HepG2 (cell line): ENCODE results near the gene RPTOR. TPM values are rescaled to one million over a fixed set of nuclear protein-coding genes. Genes with fewer than 3 reads are reported as not detected.

Experiments used
- ATAC-seq: fragments of 200-7000 bp; cut with Tn5 transposase; 3 replicates; pipeline ENCODE4 v1.9.1; 2020; ENCODE audit warnings: mild to moderate bottlenecking, moderate library complexity
- BruUV-seq: library from RNA; stranded (reverse); fragments of 400-500 nt; replicated peaks from 2 replicates; lab custom pipeline; 2021; lab: Mats Ljungman, UMichigan
- CTCF ChIA-PET: fragments of 300-600 bp; formaldehyde crosslinking; extraction: SDS; loops from one replicate; lab custom pipeline; 2021; ENCODE audit warnings: low total read pairs, inconsistent platforms, low intra/inter-chr PET ratio; lab: Yijun Ruan, JAX
- POLR2A ChIA-PET: fragments of 350-600 bp; sonication (Branson Sonifier 250); formaldehyde crosslinking; loops from one replicate; lab custom pipeline; 2020; ENCODE audit warnings: antibody characterized with exemption, inconsistent platforms; lab: Yijun Ruan, JAX
- DNase-seq: peaks from one replicate; pipeline ENCODE4 v3.0.0-alpha.2; 2015; ENCODE audit warnings: low spot score
- FAIRE-seq: peaks from 3 replicates; lab custom pipeline; 2011; peaks lifted over from hg19 to GRCh38; lab: Jason Lieb, UNC
- H2AFZ ChIP-seq: one replicate; pipeline ENCODE4 v1.6.1; 2011; ENCODE audit warnings: low read length, inconsistent platforms
- H3K27ac ChIP-seq: fragments of 300-600 bp; 3 replicates; pipeline ENCODE4 v1.8.0; 2011; ENCODE audit warnings: mixed run types, mild to moderate bottlenecking, mixed read lengths, low read length, inconsistent platforms; ENCODE audit not compliant: insufficient read depth; ENCODE audit errors: extremely low read length
- H3K27me3 ChIP-seq, 2 experiments: fragments of 200-600 bp in 1 of 2; 2 replicates in 1 of 2; 3 replicates in 1 of 2; pipeline versions ENCODE4 v1.6.0 to v1.8.0; 2011; ENCODE audit warnings: low read length in 2 of 2, mild to moderate bottlenecking in 2 of 2, moderate library complexity in 2 of 2, inconsistent platforms in 1 of 2; ENCODE audit not compliant: insufficient read depth in 2 of 2, control insufficient read depth in 1 of 2
- H3K36me3 ChIP-seq, 2 experiments: fragments of 200-600 bp in 1 of 2; replicated peaks in 1 of 2; 2 replicates in 1 of 2; 3 replicates in 1 of 2; pipeline versions ENCODE4 v1.5.1 to v1.8.0; 2011; ENCODE audit warnings: low read length in 2 of 2, inconsistent platforms in 1 of 2; ENCODE audit not compliant: insufficient read depth in 2 of 2, control insufficient read depth in 1 of 2
- H3K4me1 ChIP-seq: 2 replicates; pipeline ENCODE4 v1.5.1; 2012; ENCODE audit warnings: low read length, inconsistent platforms; ENCODE audit not compliant: insufficient read depth
- H3K4me2 ChIP-seq: 2 replicates; pipeline ENCODE4 v1.6.0; 2011; ENCODE audit warnings: low read depth, low read length, inconsistent platforms
- H3K4me3 ChIP-seq, 3 experiments: fragments of 200-600 bp in 1 of 3; sonication (generic), shearing (Covaris generic) in 1 of 3; replicated peaks in 1 of 3; 2 replicates each; pipeline ENCODE4 v1.5.1; 2011 to 2016; ENCODE audit warnings: low read length in 3 of 3, inconsistent platforms in 2 of 3, low read depth in 2 of 3, mild to moderate bottlenecking in 2 of 3, control low read depth in 1 of 3, mixed read lengths in 1 of 3; ENCODE audit not compliant: insufficient read depth in 1 of 3
- H3K79me2 ChIP-seq: one replicate; pipeline ENCODE4 v1.6.1; 2011; ENCODE audit warnings: low read length, inconsistent platforms; ENCODE audit not compliant: insufficient read depth
- H3K9ac ChIP-seq: 2 replicates; pipeline ENCODE4 v1.6.0; 2011; ENCODE audit warnings: mild to moderate bottlenecking, low read depth, low read length, inconsistent platforms; ENCODE audit not compliant: insufficient read depth
- H3K9me3 ChIP-seq: 2 replicates; pipeline ENCODE4 v1.5.1; 2012; ENCODE audit warnings: mild to moderate bottlenecking, low read length
- H4K20me1 ChIP-seq: 2 replicates; pipeline ENCODE4 v1.6.0; 2011; ENCODE audit warnings: inconsistent platforms, mild to moderate bottlenecking, low read length, moderate library complexity; ENCODE audit not compliant: insufficient read depth
- ELF1 ChIP-seq: sonication (generic); formaldehyde crosslinking; IDR thresholded peaks from 2 replicates; pipeline ENCODE4 v1.4.0; 2020; ENCODE audit warnings: missing genetic modification reagents
- KDM6A ChIP-seq: IDR thresholded peaks from 2 replicates; pipeline ENCODE4 v1.6.1; 2016; ENCODE audit warnings: low read depth
- PATZ1 ChIP-seq: sonication (generic); formaldehyde crosslinking; IDR thresholded peaks from 2 replicates; pipeline ENCODE4 v1.4.0; 2020; ENCODE audit warnings: missing genetic modification reagents
- PRMT3 ChIP-seq: sonication (generic); formaldehyde crosslinking; IDR thresholded peaks from 2 replicates; pipeline ENCODE4 v1.8.1; 2022; ENCODE audit warnings: low read depth, mild to moderate bottlenecking, moderate library complexity, missing genetic modification reagents, borderline replicate concordance
- ZNF235 ChIP-seq: sonication (generic); formaldehyde crosslinking; IDR thresholded peaks from 2 replicates; pipeline ENCODE4 v1.8.1; 2023; ENCODE audit warnings: mild to moderate bottlenecking, missing genetic modification reagents, borderline replicate concordance
- ZNF598 ChIP-seq: sonication (generic); formaldehyde crosslinking; IDR thresholded peaks from 2 replicates; pipeline ENCODE4 v1.5.1; 2020; ENCODE audit warnings: mild to moderate bottlenecking, missing genetic modification reagents, borderline replicate concordance
- ZNF605 ChIP-seq: sonication (generic); formaldehyde crosslinking; IDR thresholded peaks from 2 replicates; pipeline ENCODE4 v1.8.0; 2022; ENCODE audit warnings: mild to moderate bottlenecking, missing genetic modification reagents
- ZNF879 ChIP-seq: sonication (generic); formaldehyde crosslinking; IDR thresholded peaks from 2 replicates; pipeline ENCODE4 v1.8.1; 2023; ENCODE audit warnings: missing genetic modification reagents
- WGBS: methylation state at CpG from one replicate; pipeline ENCODE4 v1.1.6; 2017; ENCODE audit warnings: low lambda C conversion rate; 5-methylcytosine and 5-hydroxymethylcytosine counted together
- in situ Hi-C: cut with HindIII; loops from 2 replicates; pipeline ENCODE4 v1.10.0; 2017; ENCODE audit warnings: low pct_unique_long_range_greater_than_20kb; ENCODE audit not compliant: extremely low pct_ligation_motif_present
- intact Hi-C: fragments of 100-400 bp; cut with micrococcal nuclease; formaldehyde crosslinking; loops from one replicate; pipeline ENCODE4 v1.10.0; 2022; ENCODE audit not compliant: unreplicated experiment
- polyA plus RNA-seq, 8 experiments: library from polyadenylated mRNA; depleted of rRNA in 3 of 8; stranded (reverse) in 7 of 8; unstranded in 1 of 8; fragments of >200 nt; fragmentation: Illumina TruSeq in 4 of 8; extraction: Trizol in 4 of 8; gene quantifications; 2 replicates each; pipeline versions ENCODE4 v1.2.1 to v1.2.3, GENCODE V29; 2011 to 2016; ENCODE audit warnings: low read depth in 4 of 8, missing spikeins in 1 of 8, mixed read lengths in 1 of 8; ENCODE audit not compliant: insufficient read depth in 1 of 8
- total RNA-seq, 5 experiments: library from RNA; depleted of rRNA; stranded (reverse); fragments of >200 nt; fragmentation: Illumina TruSeq; extraction: Trizol; gene quantifications; 2 replicates each; pipeline ENCODE4 v1.2.3, GENCODE V29; 2016; ENCODE audit warnings: low read depth in 1 of 5
- TF ChIP-seq, protein P1 (sequence below): sonication (generic); formaldehyde crosslinking; IDR thresholded peaks from 2 replicates; pipeline ENCODE4 v1.4.0; 2020; ENCODE audit warnings: missing genetic modification reagents
- TF ChIP-seq, protein P2 (sequence below), 2 experiments: sonication (generic) in 1 of 2; formaldehyde crosslinking in 1 of 2; IDR thresholded peaks; 2 replicates each; pipeline versions ENCODE4 v1.4.0 to v1.6.1; 2016 to 2020; ENCODE audit warnings: borderline replicate concordance in 1 of 2, low read depth in 1 of 2, mild to moderate bottlenecking in 1 of 2, missing genetic modification reagents in 1 of 2
- TF ChIP-seq, protein P3 (sequence below): sonication (generic); formaldehyde crosslinking; IDR thresholded peaks from 2 replicates; pipeline ENCODE4 v1.4.0; 2020; ENCODE audit warnings: missing genetic modification reagents, mild to moderate bottlenecking, borderline replicate concordance

RPTOR gene
- total and polyA plus RNA-seq, 2 of the 13 experiments (the other 11 are each of a cell fraction or from before 2014, with no cell fraction given), result 6.6 to 25.3 TPM

GRCh38 chr17:80970762-80971703 is 426.4 kb downstream of the RPTOR start:
- Histone ChIP-seq H3K9ac (no peak overlapping the region), H2AFZ (no peak overlapping the region), H3K36me3 (no peaks in the 10 kb centered on the region; a peak in 1 of 5 replicates), H3K27me3 (peaks cover 6 to 32% of the 10 kb centered on the region in 2 experiments; a peak in 4 of 5 replicates), H3K4me1 (peaks cover 38% of the 10 kb centered on the region), H3K4me2 (peak overlapping the region; percentile 73; the same call in 1 of the 2 replicates), H4K20me1 (no peaks in the 10 kb centered on the region), H3K4me3 (no peak overlapping the region; a peak in 1 of 6 replicates), H3K9me3 (no peaks in the 10 kb centered on the region), H3K79me2 (no peaks in the 10 kb centered on the region), H3K27ac (no peak overlapping the region)
- ChIA-PET CTCF (no interaction called here), POLR2A (interaction anchor here (0.8 to 1.6 kb wide), 2 partner anchors 8 to 544 kb away, joined by 3 to 4 read pairs; no protein-coding TSS in a partner anchor)
- intact Hi-C loops (no loop called here), in situ Hi-C loops (no loop called here)
- WGBS, result 40% methylated on average over 19 of the region's 26 CpGs
- no peak for FAIRE-seq
- DNase-seq, result no peak
- BruUV-seq, result no TSS peak
- ATAC-seq, result peak; percentile 6
- TF ChIP-seq, protein P1, sequence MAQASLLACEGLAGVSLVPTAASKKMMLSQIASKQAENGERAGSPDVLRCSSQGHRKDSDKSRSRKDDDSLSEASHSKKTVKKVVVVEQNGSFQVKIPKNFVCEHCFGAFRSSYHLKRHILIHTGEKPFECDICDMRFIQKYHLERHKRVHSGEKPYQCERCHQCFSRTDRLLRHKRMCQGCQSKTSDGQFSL (CRISPR knock-in tag), result no peak
- TF ChIP-seq ZNF235 (CRISPR knock-in tag), result 0 out of 2 replicates have a peak, but pooled peaks have one; percentile 14
- no peak for TF ChIP-seq ZNF879 (CRISPR knock-in tag)
- 0 out of 2 replicates have a peak, but pooled peaks have one; percentile 2 for TF ChIP-seq ZNF605 (CRISPR knock-in tag)
- TF ChIP-seq ZNF598, result no peak
- no peak for TF ChIP-seq KDM6A (CRISPR knock-in tag)
- TF ChIP-seq, protein P2, sequence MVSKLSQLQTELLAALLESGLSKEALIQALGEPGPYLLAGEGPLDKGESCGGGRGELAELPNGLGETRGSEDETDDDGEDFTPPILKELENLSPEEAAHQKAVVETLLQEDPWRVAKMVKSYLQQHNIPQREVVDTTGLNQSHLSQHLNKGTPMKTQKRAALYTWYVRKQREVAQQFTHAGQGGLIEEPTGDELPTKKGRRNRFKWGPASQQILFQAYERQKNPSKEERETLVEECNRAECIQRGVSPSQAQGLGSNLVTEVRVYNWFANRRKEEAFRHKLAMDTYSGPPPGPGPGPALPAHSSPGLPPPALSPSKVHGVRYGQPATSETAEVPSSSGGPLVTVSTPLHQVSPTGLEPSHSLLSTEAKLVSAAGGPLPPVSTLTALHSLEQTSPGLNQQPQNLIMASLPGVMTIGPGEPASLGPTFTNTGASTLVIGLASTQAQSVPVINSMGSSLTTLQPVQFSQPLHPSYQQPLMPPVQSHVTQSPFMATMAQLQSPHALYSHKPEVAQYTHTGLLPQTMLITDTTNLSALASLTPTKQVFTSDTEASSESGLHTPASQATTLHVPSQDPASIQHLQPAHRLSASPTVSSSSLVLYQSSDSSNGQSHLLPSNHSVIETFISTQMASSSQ (IDR thresholded peaks at IDR 0.05; ENCODE audit: low read depth), result no peak
- TF ChIP-seq, protein P2 (CRISPR knock-in tag; IDR thresholded peaks at IDR 0.05; ENCODE audit: borderline replicate concordance), result peak; percentile 59; the same call in 1 of the 2 replicates
- TF ChIP-seq PRMT3 (CRISPR knock-in tag), result no peak
- TF ChIP-seq PATZ1 (CRISPR knock-in tag), result peak; percentile 65
- 0 out of 2 replicates have a peak, but pooled peaks have one; percentile 27 for TF ChIP-seq ELF1
- TF ChIP-seq, protein P3, sequence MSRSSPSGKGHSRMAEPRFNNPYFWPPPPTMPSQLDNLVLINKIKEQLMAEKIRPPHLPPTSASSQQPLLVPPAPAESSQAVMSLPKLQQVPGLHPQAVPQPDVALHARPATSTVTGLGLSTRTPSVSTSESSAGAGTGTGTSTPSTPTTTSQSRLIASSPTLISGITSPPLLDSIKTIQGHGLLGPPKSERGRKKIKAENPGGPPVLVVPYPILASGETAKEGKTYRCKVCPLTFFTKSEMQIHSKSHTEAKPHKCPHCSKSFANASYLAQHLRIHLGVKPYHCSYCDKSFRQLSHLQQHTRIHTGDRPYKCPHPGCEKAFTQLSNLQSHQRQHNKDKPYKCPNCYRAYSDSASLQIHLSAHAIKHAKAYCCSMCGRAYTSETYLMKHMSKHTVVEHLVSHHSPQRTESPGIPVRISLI (CRISPR knock-in tag), result 0 out of 2 replicates have a peak, but pooled peaks have one; percentile 38
